Measurements from ENCODE around the gene CFAP68. TPM values are rescaled to one million over a fixed set of nuclear protein-coding genes. Genes with fewer than 3 reads are reported as not detected.
A peak's percentile ranks its signal among the peaks of the same experiment; 100 is the strongest.

CFAP68 gene
- 41.0 and 66.8 TPM in 2 replicates for total RNA-seq (2014; rRNA removed; shearing (Covaris generic))

GRCh38 chr11:111878849-111879636 lies at the start of gene CFAP68, which contains the start of gene FDXACB1:
Gene CFAP68, plus strand, starts transcription at chr11:111879541. Its CDS starts 20 bp downstream, at chr11:111879561.
Gene FDXACB1, minus strand, starts transcription at chr11:111879165. Its CDS starts 33 bp downstream, at chr11:111879132.
- in situ Hi-C loops (cut with HindIII; ENCODE audit: low sequenced_read_pairs) = no loop called here
- peak; percentile 99 for DNase-seq (ENCODE audit: low spot score)

GRCh38 chr11:111833524-111833923 lies 45.8 kb upstream of the CFAP68 start:
- in situ Hi-C loops (cut with HindIII; ENCODE audit: low sequenced_read_pairs) = no loop called here
- peak; percentile 40 for DNase-seq (ENCODE audit: low spot score)

GRCh38 chr11:111834432-111835163 lies 44.7 kb upstream of the CFAP68 start:
- in situ Hi-C loops (cut with HindIII; ENCODE audit: low sequenced_read_pairs) = no loop called here

GRCh38 chr11:111835665-111836064 lies 43.7 kb upstream of the CFAP68 start:
- no peak for DNase-seq (ENCODE audit: low spot score)
- in situ Hi-C loops (cut with HindIII; ENCODE audit: low sequenced_read_pairs) = no loop called here

More at GRCh38 chr11:111834432-111835163, 44.7 kb upstream of the CFAP68 start:
- no peak for DNase-seq (ENCODE audit: low spot score)

GRCh38 chr11:111836162-111836561 lies 43.2 kb upstream of the CFAP68 start:
- in situ Hi-C loops (cut with HindIII; ENCODE audit: low sequenced_read_pairs) = no loop called here

GRCh38 chr11:111836721-111837120 lies 42.6 kb upstream of the CFAP68 start:
- in situ Hi-C loops (cut with HindIII; ENCODE audit: low sequenced_read_pairs) = no loop called here
- no peak for DNase-seq (ENCODE audit: low spot score)

More at GRCh38 chr11:111836162-111836561, 43.2 kb upstream of the CFAP68 start:
- no peak for DNase-seq (ENCODE audit: low spot score)

GRCh38 chr11:111837366-111837891 lies 41.9 kb upstream of the CFAP68 start:
- DNase-seq (ENCODE audit: low spot score) = no peak
- in situ Hi-C loops (cut with HindIII; ENCODE audit: low sequenced_read_pairs) = no loop called here

GRCh38 chr11:111838054-111838453 lies 41.3 kb upstream of the CFAP68 start:
- no peak for DNase-seq (ENCODE audit: low spot score)
- in situ Hi-C loops (cut with HindIII; ENCODE audit: low sequenced_read_pairs) = no loop called here

GRCh38 chr11:111840143-111840542 lies 39.2 kb upstream of the CFAP68 start:
- in situ Hi-C loops (cut with HindIII; ENCODE audit: low sequenced_read_pairs) = no loop called here
- DNase-seq (ENCODE audit: low spot score) = peak; percentile 47

GRCh38 chr11:111841370-111842053 lies 37.8 kb upstream of the CFAP68 start:
- in situ Hi-C loops (cut with HindIII; ENCODE audit: low sequenced_read_pairs) = no loop called here
- DNase-seq (ENCODE audit: low spot score) = peak; percentile 95

GRCh38 chr11:111843661-111844060 lies 35.7 kb upstream of the CFAP68 start:
- in situ Hi-C loops (cut with HindIII; ENCODE audit: low sequenced_read_pairs) = no loop called here
- no peak for DNase-seq (ENCODE audit: low spot score)

- in situ Hi-C loops (cut with HindIII; ENCODE audit: low sequenced_read_pairs) = no loop called here
These were observed 33.9 kb upstream of the CFAP68 start for GRCh38 chr11:111845276-111846028.

GRCh38 chr11:111846063-111846462 lies 33.3 kb upstream of the CFAP68 start:
- in situ Hi-C loops (cut with HindIII; ENCODE audit: low sequenced_read_pairs) = no loop called here
- DNase-seq (ENCODE audit: low spot score) = no peak

More at GRCh38 chr11:111845276-111846028, 33.9 kb upstream of the CFAP68 start:
- DNase-seq (ENCODE audit: low spot score) = no peak

- peak; percentile 32 for DNase-seq (ENCODE audit: low spot score)
- in situ Hi-C loops (cut with HindIII; ENCODE audit: low sequenced_read_pairs) = no loop called here
These were observed 32.7 kb upstream of the CFAP68 start for GRCh38 chr11:111846636-111847035.

GRCh38 chr11:111849631-111850030 lies 29.7 kb upstream of the CFAP68 start:
- no peak for DNase-seq (ENCODE audit: low spot score)
- in situ Hi-C loops (cut with HindIII; ENCODE audit: low sequenced_read_pairs) = no loop called here

- no peak for DNase-seq (ENCODE audit: low spot score)
- in situ Hi-C loops (cut with HindIII; ENCODE audit: low sequenced_read_pairs) = no loop called here
These were observed 28.3 kb upstream of the CFAP68 start for GRCh38 chr11:111851067-111851466.

GRCh38 chr11:111851636-111852035 lies 27.7 kb upstream of the CFAP68 start:
- in situ Hi-C loops (cut with HindIII; ENCODE audit: low sequenced_read_pairs) = no loop called here
- peak; percentile 40 for DNase-seq (ENCODE audit: low spot score)

- DNase-seq (ENCODE audit: low spot score) = no peak
- in situ Hi-C loops (cut with HindIII; ENCODE audit: low sequenced_read_pairs) = no loop called here
These were observed 27.2 kb upstream of the CFAP68 start for GRCh38 chr11:111852103-111852502.

GRCh38 chr11:111855506-111855905 lies 23.8 kb upstream of the CFAP68 start:
- in situ Hi-C loops (cut with HindIII; ENCODE audit: low sequenced_read_pairs) = no loop called here
- no peak for DNase-seq (ENCODE audit: low spot score)
